SK-N-SH treated with all-trans-retinoic acid at 6 μM for 48 hours (cell line): Measurements from ENCODE around the gene C9orf85.

Experiments used
- ARNTL ChIP-seq: fragments of 450-650 bp; formaldehyde crosslinking; IDR thresholded peaks from 2 replicates; pipeline ENCODE4 v1.5.0; 2020; ENCODE audit warnings: low read depth, mild to moderate bottlenecking, moderate library complexity, borderline replicate concordance
- CSDC2 ChIP-seq: fragments of 250-450 bp; sonication (Bioruptor Pico); IDR thresholded peaks from 2 replicates; pipeline ENCODE4 v1.5.0; 2020; ENCODE audit warnings: mild to moderate bottlenecking, moderate library complexity
- PPARA ChIP-seq: fragments of 250-450 bp; sonication (Bioruptor Pico); IDR thresholded peaks from 2 replicates; pipeline ENCODE4 v1.5.0; 2020; ENCODE audit warnings: mild to moderate bottlenecking, borderline replicate concordance
- RARB ChIP-seq: fragments of 250-450 bp; sonication (Bioruptor Pico); IDR thresholded peaks from 2 replicates; pipeline ENCODE4 v1.8.0; 2021; ENCODE audit warnings: mild to moderate bottlenecking, moderate library complexity
- SNAI2 ChIP-seq: fragments of 250-450 bp; sonication (Bioruptor Pico); IDR thresholded peaks from 2 replicates; pipeline ENCODE4 v1.5.0; 2020; ENCODE audit warnings: mild to moderate bottlenecking, moderate library complexity
- TOX ChIP-seq: fragments of 250-450 bp; sonication (Bioruptor Pico); IDR thresholded peaks from 2 replicates; pipeline ENCODE4 v1.8.0; 2021; ENCODE audit warnings: mild to moderate bottlenecking, moderate library complexity, borderline replicate concordance
- ZC3H10 ChIP-seq: fragments of 250-450 bp; sonication (Bioruptor Pico); IDR thresholded peaks from 2 replicates; pipeline ENCODE4 v1.5.1; 2021; ENCODE audit warnings: mild to moderate bottlenecking, moderate library complexity
- ZFP3 ChIP-seq: fragments of 250-450 bp; sonication (Bioruptor Pico); IDR thresholded peaks from 2 replicates; pipeline ENCODE4 v1.5.0; 2020; ENCODE audit warnings: mild to moderate bottlenecking, moderate library complexity
- ZNF70 ChIP-seq: fragments of 450-650 bp; formaldehyde crosslinking; IDR thresholded peaks from 2 replicates; pipeline ENCODE4 v1.5.0; 2020; ENCODE audit warnings: mild to moderate bottlenecking, moderate library complexity
- ZNF8 ChIP-seq: fragments of 450-650 bp; formaldehyde crosslinking; IDR thresholded peaks from 2 replicates; pipeline ENCODE4 v1.5.0; 2020; ENCODE audit warnings: mild to moderate bottlenecking, moderate library complexity
- TF ChIP-seq, protein P1 (sequence below): fragments of 250-450 bp; sonication (Bioruptor Pico); IDR thresholded peaks from 2 replicates; pipeline ENCODE4 v1.8.0; 2020; ENCODE audit warnings: mild to moderate bottlenecking, moderate library complexity, borderline replicate concordance
- TF ChIP-seq, protein P2 (sequence below): fragments of 250-450 bp; sonication (Bioruptor Pico); IDR thresholded peaks from 2 replicates; pipeline ENCODE4 v1.5.0; 2020; ENCODE audit warnings: mild to moderate bottlenecking, moderate library complexity
- TF ChIP-seq, protein P3 (sequence below): fragments of 250-450 bp; sonication (Bioruptor Pico); IDR thresholded peaks from 2 replicates; pipeline ENCODE4 v1.5.1; 2021; ENCODE audit warnings: mild to moderate bottlenecking, moderate library complexity
- TF ChIP-seq, protein P4 (sequence below): fragments of 250-450 bp; sonication (Bioruptor Pico); IDR thresholded peaks from 2 replicates; pipeline ENCODE4 v1.8.0; 2021; ENCODE audit warnings: low read depth, mild to moderate bottlenecking, moderate library complexity, borderline replicate concordance

- TF ChIP-seq CSDC2: no peak
- TF ChIP-seq ZNF70 (CRISPR knock-in tag): no peak
- TF ChIP-seq ZFP3: no peak
- no peak for TF ChIP-seq TOX (CRISPR knock-in tag)
- no peak for TF ChIP-seq ARNTL (CRISPR knock-in tag)
- no peak for TF ChIP-seq ZC3H10 (CRISPR knock-in tag)
- TF ChIP-seq SNAI2 (CRISPR knock-in tag): no peak
- TF ChIP-seq, protein P1, sequence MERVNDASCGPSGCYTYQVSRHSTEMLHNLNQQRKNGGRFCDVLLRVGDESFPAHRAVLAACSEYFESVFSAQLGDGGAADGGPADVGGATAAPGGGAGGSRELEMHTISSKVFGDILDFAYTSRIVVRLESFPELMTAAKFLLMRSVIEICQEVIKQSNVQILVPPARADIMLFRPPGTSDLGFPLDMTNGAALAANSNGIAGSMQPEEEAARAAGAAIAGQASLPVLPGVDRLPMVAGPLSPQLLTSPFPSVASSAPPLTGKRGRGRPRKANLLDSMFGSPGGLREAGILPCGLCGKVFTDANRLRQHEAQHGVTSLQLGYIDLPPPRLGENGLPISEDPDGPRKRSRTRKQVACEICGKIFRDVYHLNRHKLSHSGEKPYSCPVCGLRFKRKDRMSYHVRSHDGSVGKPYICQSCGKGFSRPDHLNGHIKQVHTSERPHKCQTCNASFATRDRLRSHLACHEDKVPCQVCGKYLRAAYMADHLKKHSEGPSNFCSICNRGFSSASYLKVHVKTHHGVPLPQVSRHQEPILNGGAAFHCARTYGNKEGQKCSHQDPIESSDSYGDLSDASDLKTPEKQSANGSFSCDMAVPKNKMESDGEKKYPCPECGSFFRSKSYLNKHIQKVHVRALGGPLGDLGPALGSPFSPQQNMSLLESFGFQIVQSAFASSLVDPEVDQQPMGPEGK (CRISPR knock-in tag): no peak
- TF ChIP-seq, protein P2, sequence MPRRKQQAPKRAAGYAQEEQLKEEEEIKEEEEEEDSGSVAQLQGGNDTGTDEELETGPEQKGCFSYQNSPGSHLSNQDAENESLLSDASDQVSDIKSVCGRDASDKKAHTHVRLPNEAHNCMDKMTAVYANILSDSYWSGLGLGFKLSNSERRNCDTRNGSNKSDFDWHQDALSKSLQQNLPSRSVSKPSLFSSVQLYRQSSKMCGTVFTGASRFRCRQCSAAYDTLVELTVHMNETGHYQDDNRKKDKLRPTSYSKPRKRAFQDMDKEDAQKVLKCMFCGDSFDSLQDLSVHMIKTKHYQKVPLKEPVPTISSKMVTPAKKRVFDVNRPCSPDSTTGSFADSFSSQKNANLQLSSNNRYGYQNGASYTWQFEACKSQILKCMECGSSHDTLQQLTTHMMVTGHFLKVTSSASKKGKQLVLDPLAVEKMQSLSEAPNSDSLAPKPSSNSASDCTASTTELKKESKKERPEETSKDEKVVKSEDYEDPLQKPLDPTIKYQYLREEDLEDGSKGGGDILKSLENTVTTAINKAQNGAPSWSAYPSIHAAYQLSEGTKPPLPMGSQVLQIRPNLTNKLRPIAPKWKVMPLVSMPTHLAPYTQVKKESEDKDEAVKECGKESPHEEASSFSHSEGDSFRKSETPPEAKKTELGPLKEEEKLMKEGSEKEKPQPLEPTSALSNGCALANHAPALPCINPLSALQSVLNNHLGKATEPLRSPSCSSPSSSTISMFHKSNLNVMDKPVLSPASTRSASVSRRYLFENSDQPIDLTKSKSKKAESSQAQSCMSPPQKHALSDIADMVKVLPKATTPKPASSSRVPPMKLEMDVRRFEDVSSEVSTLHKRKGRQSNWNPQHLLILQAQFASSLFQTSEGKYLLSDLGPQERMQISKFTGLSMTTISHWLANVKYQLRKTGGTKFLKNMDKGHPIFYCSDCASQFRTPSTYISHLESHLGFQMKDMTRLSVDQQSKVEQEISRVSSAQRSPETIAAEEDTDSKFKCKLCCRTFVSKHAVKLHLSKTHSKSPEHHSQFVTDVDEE: no peak
- TF ChIP-seq PPARA (CRISPR knock-in tag): no peak
- no peak for TF ChIP-seq RARB (CRISPR knock-in tag)
- TF ChIP-seq, protein P3, sequence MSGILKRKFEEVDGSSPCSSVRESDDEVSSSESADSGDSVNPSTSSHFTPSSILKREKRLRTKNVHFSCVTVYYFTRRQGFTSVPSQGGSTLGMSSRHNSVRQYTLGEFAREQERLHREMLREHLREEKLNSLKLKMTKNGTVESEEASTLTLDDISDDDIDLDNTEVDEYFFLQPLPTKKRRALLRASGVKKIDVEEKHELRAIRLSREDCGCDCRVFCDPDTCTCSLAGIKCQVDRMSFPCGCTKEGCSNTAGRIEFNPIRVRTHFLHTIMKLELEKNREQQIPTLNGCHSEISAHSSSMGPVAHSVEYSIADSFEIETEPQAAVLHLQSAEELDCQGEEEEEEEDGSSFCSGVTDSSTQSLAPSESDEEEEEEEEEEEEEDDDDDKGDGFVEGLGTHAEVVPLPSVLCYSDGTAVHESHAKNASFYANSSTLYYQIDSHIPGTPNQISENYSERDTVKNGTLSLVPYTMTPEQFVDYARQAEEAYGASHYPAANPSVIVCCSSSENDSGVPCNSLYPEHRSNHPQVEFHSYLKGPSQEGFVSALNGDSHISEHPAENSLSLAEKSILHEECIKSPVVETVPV (CRISPR knock-in tag): no peak
- TF ChIP-seq ZNF8 (CRISPR knock-in tag): no peak
- TF ChIP-seq, protein P4, sequence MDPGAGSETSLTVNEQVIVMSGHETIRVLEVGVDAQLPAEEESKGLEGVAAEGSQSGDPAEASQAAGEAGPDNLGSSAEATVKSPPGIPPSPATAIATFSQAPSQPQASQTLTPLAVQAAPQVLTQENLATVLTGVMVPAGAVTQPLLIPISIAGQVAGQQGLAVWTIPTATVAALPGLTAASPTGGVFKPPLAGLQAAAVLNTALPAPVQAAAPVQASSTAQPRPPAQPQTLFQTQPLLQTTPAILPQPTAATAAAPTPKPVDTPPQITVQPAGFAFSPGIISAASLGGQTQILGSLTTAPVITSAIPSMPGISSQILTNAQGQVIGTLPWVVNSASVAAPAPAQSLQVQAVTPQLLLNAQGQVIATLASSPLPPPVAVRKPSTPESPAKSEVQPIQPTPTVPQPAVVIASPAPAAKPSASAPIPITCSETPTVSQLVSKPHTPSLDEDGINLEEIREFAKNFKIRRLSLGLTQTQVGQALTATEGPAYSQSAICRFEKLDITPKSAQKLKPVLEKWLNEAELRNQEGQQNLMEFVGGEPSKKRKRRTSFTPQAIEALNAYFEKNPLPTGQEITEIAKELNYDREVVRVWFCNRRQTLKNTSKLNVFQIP (CRISPR knock-in tag): no peak
These were observed 24.1 kb upstream of the C9orf85 start for GRCh38 chr9:71887362-71887761.
